DMS153 (cell line): ENCODE results near the gene GLP1R.

Experiments
- DNase-seq: peaks from one replicate; lab custom pipeline; 2025; lab: John Stamatoyannopoulos, UW

GLP1R gene

DNA sequence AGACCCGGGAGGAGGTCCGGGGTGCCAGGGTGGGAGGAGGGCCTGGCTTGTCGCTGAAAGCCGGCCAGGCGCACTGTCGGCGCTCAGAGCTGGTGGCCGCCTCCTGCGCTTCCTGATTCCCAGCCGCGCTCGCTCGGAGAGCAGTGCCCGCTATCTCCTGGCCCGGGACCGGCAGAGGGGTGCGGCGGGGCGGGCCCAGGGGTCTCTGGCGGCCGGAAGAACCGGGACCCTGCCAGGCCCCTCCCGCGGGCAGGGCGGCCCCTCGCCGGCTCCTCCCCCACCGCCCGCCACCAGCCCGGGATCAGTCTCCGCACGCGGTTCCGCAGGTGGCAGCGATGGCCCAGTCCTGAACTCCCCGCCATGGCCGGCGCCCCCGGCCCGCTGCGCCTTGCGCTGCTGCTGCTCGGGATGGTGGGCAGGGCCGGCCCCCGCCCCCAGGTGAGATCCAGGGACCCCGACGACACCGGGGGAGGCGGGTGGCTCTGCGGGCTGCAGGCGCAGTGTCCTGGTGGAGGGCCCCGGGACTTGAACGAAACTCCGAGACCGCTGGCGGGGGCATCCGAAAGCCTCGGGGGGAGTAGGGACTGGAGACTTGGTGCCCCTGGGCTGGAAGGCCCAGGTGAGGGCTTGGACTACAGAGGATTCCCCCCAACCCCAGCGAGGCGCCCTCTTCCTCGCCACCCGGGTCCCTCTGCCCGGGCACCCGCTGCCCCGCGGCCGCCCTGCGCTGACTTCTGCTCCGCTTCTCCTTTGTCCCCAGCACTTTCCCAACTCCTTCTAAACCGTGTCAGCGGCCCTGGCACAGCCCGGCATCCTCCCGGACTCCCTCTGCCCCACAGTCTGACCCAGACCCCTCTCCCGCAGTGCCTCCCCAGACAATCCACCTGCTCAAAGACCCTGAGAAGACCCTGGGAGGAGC lies at the start of gene GLP1R:
GLP1R (plus strand) TSS at position 301 of the 919 bp plus-strand sequence; CDS start at position 361, 60 bp downstream.
- DNase-seq, result no peak

DNA sequence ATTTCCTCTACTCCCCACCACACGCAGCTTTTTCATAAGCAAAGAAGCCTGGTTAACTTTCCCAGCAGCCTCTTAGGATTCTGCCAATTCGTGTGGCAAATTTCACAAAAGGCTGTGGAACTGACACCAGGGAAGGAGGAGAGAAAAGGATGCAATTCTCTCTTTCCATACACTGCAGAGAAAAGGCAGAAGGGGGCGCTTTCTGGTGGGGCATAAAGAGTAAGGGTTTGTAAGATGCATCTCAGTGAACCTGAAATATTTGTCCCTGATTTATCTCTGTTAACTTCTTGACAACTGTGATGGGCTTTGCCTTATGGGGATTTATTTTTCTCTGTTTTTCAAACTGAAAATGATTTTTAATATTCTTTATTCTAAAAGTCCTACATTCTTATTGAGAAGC lies 45.5 kb upstream of the GLP1R start:
- DNase-seq, result no peak

DNA sequence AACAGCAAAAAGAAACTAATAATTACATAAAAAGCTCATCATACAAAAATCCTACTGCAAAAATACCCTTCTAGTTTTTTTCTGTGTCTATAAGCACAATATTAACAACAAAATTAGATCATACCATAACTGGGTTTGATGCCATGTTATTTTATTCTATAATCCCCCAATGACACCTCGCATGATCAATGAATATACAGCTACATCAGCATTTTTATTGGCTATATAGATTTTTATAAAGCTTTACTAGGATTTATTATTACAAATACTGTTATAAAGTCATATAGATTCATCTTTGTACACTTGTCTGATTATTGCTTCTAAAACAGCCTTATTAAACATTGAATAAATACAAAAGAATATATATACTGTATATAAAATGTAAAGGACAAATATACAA lies 45.1 kb upstream of the GLP1R start:
- DNase-seq, result no peak

DNA sequence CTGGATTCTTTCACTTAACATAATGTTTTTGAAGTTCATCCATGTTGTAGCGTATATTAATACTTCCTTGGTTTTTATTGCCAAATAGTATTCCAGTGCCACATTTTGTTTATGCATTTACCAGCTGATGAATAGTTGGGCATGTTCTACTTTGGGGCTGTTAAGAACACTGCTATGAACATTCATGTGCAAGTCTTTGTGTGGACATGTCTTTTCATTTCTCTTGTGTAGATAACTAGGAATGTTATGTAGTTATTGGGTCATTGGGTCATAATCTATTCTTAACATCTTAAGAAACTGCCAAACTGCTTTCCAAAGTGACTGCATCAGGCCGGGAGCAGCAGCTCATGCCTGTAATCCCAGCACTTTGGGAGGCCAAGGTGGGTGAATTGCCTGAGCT lies 43.8 kb upstream of the GLP1R start:
- no peak for DNase-seq

DNA sequence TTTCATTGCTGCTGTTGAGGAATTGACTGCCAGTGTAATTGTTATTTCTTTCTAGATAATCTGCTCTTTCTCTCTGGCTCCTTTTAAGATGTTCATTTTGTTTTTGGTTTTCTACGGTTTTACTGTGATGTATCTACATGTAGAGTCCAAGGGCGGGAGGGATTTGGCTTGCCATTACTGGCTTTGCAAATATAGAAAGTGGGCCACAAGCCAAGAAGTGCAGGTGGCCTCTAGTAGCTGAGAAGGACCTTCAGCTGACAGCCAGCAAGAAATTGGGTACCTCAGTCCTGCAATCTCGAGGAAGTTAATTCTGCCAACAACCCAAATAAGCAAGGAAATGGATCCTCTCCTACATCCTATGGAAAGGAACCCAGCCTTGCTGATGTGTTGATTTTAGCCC lies 42.8 kb upstream of the GLP1R start:
- DNase-seq, result peak; percentile 56

DNA sequence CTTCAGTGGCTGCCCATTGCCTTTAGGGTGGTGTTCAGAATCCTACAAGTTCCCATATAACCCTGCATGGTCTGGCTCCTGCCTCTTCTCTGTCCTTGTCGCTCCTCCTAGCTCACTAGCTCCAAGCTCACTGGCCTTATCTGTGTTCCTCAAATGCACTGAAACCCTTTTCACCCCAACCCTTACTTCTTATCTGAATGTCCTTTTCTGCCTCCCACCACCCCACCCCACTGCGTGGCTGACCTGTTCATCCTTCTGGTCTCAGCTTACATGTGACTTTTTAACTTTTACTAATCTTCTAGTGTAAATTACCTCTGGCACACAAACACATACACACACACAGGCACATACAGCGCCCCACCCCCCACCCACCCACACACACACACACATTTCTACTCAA lies 41.0 kb upstream of the GLP1R start:
- DNase-seq, result no peak

DNA sequence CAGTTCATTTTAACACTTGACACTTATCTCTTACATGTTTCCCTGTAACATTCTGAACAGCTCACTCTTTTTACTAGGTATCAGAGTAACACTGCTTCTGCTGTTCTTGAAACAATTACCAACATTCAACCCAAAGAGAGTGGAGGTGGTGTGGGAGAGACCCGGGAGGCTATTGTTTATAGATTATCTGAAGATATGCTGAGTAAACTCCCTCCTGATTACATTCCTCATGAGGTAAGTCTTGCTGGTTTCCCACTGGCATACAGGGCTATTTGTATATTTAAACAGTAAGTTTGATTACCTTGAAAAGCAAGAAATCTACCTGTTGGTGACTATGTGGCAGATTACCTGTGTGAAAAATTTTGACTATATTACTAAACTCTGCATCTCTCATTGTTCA lies 39.8 kb upstream of the GLP1R start:
- DNase-seq, result no peak

DNA sequence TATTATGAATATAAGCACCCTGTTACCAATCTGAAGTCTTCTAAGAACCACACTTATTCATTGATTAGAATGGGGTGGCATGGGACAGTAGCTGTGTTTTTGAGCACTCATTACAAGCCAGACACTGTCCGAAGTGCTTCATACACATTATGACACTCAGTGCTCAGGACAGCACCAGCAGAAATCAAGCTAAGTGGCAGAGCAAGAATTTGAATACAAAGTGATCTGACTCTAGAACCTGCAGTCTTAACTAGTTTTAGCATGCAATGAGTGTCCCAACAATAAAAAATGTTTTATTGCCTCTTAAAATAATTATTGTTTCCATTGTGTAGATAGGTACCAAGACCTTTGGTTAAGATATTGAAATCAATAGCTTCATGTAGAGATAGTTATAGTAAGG lies 39.1 kb upstream of the GLP1R start:
- DNase-seq, result no peak

DNA sequence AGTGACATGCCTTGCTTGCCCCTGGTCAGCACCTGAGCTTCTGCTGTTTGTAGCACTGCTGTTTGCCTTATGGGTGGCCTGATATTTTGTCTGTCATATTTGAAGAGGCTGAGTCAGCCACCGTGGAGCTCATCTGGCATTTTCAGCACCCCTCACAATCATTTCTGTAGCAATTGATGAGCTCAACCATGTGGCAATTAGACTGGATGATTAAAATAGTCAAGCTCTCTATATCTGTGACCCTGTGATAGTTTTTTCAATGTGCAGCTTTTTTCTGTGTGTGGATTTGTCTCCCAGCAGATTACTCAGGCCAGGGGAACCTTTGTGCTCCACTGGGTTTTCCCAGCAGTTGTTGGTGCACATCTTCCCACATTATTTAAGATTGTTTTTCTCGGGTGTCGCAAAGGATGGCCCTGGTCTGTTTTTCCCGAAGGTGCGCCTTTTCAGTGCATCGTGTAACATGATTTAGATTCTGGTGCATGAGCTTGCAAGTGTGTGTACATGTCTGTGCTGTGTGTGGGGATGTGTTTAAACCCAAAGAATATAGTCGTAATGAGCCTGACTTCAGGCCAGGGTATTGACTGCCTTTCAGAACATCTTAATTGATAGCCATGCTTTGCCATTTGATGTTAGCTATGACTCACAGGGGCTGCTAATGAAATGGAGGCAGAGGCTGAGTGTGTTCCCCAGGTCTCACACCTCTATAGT lies 31.6 kb upstream of the GLP1R start:
- no peak for DNase-seq

DNA sequence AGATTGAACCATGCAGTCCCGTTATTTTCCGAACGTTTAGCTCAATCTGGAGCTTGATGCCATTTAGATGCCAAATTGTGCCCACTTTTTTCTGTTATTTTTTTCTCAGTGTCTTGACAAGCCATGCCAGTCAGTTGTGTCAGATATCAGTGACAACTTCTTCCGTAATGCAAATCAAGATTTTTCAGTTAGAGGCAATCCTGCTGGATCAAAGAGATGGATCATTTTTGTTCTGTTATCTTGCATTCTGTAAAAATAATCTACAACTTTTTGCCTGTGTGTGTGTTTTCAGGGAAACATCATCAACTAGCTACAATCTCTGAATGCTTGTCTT lies 31.1 kb upstream of the GLP1R start:
- DNase-seq, result no peak

DNA sequence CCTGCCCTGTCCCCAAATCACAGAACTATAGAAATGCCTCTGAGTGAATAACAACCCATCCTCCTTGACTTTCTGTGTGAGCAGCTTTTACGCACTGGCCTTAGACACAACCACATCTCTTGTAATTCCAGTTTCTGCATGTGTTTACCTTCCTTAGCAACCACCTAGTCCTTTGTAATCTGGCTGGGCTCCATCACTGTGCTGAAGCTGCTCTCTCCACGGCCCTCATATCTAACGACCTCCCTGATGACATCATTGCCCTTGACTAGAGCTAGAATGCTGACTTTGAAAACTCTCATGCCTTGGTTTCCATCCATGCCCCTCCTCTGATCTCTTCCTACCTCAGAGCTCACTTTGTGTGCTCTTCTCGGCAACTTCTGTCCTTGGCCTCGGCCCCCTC lies 30.5 kb upstream of the GLP1R start:
- peak; percentile 73 for DNase-seq

DNA sequence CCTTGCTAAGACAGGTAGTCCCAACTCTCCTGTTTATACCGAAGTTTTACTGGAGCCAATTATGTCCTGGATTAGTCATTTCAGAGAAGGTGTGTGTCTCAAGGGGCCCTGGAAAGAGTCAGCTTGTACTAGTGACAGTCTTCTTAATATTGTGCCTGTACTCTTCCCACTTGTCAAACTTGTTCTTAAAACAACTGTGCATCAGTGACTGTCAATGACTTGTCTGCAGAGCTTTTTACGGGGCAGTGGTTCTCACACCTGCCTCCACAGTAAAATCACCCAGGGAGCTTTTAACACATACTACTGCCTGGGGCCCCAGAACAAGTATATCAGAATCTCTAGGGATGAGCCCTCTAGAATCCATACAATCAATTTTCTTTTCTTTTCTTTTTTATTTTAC lies 28.4 kb upstream of the GLP1R start:
- no peak for DNase-seq

DNA sequence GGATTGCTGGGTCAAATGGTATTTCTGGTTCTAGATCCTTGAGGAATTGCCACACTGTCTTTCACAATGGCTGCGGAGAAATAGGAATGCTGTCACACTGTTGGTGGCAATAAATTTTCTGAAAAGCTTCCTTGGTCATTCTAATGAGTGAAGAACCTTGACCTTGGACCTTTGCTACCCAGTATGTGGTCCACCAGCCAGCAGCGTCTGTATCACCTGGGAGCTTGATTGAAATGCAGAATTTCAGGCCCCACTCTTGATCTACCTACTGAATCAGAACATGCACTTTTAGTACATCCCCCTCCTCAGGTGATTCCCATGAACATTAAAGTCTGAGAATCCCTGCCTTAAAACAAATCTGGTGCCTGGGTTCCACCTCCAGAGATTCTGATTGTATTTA lies 27.5 kb upstream of the GLP1R start:
- no peak for DNase-seq

DNA sequence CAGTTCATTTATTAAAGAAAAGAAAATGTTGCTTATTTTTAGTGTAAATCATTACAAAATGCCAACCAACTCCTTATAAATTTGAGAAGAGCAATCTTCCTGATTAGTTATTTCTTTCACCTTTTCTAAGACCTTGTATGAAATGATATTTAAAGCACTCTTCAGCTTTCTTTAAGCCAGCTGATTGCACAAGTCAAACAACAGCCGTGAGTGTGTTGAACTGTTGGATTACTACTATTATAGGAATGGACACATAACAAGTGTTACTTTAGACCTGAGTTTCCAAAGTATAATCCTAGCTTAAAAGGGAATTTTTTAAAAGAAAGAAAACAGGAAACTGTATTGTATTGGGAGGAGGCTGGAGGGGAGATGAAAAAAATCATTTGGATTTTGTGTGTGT lies 26.8 kb upstream of the GLP1R start:
- DNase-seq, result no peak

DNA sequence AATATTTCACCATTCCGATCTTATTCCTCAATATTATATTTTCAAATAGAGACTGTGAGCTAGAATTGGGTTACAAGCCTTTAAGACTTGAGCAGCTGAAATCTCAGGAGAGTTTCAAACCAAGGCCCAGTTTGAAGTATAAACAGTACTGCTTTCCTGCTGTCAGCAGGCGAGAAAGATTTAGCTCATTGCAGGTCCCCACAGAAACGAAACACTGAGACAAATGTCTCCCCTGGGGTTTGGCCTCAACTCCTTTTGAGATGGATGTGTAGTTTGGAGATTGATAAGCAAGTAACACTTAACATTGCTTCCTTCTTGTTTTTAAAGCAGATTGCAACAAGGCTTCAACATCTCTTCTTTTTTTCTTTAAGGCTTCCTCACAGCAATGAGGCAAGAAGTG lies 22.4 kb upstream of the GLP1R start:
- DNase-seq, result no peak

DNA sequence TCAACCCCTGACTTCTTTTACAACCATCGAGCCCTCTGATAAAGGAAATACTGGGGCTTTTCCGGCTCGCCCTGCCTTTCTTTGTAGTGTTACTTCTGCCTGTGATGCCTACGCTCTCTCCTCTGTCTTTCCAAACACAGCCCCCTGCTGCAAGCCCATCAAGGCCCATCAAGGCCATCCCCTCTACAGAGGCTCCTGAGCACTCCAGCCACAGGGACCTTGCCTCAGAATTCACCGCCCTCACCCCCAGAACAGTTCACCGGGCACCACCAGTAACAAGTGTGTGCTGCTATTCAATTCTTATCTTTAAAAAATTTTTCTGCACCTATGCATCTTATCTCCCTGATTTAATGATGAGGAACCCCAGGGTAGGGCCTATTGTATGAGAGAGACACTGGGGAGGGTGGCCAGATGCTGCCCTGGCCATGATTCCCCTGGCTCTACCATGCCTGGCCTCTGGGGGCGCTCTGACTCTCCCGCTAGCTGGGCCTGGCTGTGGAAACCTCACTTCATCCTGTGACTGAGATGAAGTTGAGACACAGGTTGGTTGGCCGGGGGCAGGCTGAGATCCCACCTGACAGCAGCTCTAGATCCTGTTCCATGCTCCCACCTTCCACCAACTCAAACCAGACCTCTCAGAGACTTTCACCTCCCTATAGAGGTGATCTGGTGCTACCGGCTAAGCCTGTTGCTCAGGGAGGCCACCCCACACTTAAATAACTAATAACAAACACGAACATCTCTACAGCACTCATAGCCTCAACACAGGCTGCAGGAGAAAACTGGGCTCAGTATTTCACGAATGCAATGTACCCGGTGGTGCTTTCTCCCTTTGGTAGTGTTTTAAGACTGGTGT lies 19.2 kb upstream of the GLP1R start:
- DNase-seq, result no peak

DNA sequence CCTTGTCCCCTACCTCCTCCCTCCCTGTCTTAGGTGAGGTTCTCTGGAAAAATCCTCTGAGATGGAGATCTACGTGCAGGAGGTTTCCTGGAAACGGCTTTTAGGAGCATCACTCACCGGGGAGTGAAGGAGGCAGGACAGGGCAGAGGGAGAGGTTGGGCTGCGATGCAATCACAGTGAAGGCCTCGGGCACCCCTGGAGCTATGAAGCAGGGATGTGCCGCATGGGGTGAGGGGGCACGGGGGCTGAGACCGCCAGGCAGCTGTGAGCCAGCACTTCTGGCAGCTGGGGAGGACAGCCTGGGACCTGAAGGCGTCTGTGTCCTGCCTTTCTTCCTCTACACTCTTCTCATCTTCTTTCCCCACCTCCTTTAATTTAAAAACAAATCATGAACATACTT lies 12.9 kb upstream of the GLP1R start:
- no peak for DNase-seq

DNA sequence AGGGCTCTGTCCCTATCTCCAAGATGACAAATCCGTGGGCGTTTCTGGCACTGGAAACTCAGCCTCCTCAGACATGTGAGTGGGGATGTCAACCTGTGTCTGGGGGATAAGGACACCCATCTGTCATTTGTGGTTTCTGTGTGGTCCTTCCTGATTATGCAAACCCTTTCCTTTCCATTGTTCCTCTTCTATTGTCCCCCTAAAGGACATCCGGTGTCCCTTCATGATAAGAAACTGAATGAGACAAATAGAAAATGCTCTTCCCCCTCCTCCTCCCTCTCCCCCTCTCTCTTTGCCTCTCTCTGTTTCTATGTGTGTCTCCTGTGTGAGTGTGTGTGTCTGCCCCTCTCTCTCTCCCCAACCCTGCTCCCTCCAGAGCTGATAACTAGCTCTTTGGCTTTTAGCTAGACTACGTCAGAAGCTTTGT lies 11.5 kb upstream of the GLP1R start:
- DNase-seq, result no peak

DNA sequence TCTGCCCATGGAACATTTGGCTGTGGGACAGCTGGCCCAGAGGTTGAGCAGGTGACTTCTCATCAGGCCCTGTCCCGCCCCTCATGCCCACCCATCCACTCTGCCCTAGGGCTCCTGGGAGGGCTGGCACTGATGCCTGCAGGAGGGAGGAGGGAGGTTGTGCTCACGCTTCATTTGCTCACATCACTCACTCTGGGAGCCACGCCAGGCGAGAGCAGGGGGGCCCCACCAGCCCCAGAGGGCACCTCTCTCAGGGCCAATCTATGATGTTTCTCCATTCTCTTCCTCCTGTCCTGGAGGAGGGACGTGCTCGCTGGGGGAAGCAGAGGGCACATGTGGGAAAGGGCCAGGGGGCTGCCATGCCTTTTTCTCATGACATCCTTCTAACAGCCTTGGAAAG lies 10.9 kb upstream of the GLP1R start:
- DNase-seq, result no peak

DNA sequence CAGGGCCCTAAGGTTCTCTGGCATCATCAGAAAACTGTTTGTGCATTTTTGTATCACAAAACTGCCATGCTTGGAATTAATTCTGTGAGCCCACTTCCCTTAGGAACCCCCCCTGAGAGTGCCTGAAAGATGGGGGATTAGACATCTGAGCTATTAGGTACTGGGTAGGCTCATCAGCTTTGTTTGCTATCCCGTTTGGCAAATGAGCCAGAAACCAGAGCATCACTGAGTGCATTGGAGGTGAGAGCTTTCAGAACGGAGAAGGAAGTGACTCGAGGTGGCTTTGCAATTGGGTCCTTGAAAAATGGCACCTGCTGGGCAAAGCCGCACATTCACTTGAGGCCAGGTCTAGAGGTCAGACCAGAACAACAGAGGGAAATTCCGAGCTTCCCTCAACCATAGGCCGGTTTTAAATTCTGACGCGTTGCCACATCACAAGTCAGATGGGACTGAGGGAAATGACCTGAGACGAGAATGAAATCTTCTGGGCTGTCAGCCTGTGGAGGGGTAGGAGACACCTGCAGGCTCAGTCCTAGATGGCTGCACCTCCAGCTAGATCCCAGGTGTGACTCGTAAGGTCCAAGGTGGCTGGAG lies 8.4 kb upstream of the GLP1R start:
- no peak for DNase-seq

DNA sequence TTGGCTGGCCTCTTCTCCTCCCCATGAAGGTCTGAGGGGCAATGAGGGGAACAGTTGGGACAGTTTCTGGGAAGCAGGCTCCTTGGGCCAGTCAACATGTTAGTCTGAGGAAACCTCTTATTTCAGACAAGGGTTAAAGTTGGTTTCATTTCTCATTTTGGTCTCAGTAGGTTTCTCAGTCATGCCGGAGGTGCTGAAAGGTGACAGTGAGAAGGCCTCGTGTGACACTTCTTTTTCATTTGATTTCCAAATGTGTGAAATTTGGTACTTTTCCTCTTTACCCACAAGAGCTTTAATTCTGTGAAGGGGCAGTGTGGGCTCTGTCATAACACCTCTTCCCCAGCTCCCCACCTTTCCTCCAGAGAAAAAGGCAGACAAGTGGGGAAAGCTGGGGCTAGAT lies 7.5 kb upstream of the GLP1R start:
- no peak for DNase-seq

DNA sequence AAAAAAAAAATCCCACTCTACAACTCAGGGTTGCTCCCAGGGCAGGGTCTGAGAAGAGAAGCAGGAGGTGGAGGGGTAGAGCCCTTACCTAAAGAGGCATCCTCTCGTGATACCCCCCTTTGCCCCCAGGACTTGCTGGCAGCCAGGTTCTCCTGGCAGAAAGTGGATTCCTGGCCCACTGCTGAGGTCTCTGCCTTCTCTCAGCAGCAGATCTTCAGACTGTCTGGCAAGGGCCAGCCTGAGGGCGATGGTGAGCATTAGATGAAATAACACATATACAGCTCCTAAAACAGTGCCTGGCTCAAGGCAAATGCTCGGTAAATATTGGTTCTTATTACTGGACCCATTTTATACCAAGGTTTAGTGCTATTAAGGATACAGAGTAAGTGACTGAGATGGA lies 4.8 kb upstream of the GLP1R start:
- DNase-seq, result no peak
